IMR-90 (cell line): ENCODE results near the gene IL16. TPM values are rescaled to one million over a fixed set of nuclear protein-coding genes. Genes with fewer than 3 reads are reported as not detected.

Experiments used
- ATAC-seq: fragments of 200-7000 bp; cut with Tn5 transposase; 2 replicates; pipeline ENCODE4 v1.9.1; 2020; ENCODE audit warnings: low read depth, mild to moderate bottlenecking, moderate library complexity
- BruUV-seq: library from RNA; stranded (reverse); fragments of 400-500 nt; replicated peaks from 2 replicates; lab custom pipeline; 2021; lab: Mats Ljungman, UMichigan
- CTCF ChIA-PET: fragments of 300-600 bp; formaldehyde crosslinking; extraction: SDS; loops from one replicate; lab custom pipeline; 2021; ENCODE audit warnings: antibody characterized with exemption; lab: Yijun Ruan, JAX
- POLR2A ChIA-PET: fragments of 300-600 bp; sonication (Branson Sonifier 250); formaldehyde crosslinking; loops from one replicate; lab custom pipeline; 2022; ENCODE audit warnings: antibody characterized with exemption; ENCODE audit not compliant: unreplicated experiment; lab: Charles Lee
- DNase-seq: peaks from one replicate; pipeline ENCODE4 v3.0.0; 2013
- H2AFZ ChIP-seq: replicated peaks from 2 replicates; pipeline ENCODE3; 2013; ENCODE audit warnings: low read length, mild to moderate bottlenecking; ENCODE audit not compliant: poor library complexity
- H2AK5ac ChIP-seq: 2 replicates; pipeline ENCODE4 v1.6.1; 2013; ENCODE audit warnings: low read depth, low read length, inconsistent platforms
- H2AK9ac ChIP-seq: replicated peaks from 2 replicates; pipeline ENCODE3; 2013; ENCODE audit warnings: mild to moderate bottlenecking, low read depth, low read length, moderate library complexity; ENCODE audit not compliant: poor library complexity
- H2BK120ac ChIP-seq: 2 replicates; pipeline ENCODE4 v1.6.1; 2013; ENCODE audit warnings: low read depth, low read length, inconsistent platforms
- H2BK15ac ChIP-seq: 3 replicates; pipeline ENCODE4 v1.6.1; 2013; ENCODE audit warnings: low read depth, low read length, inconsistent platforms
- H2BK20ac ChIP-seq: 2 replicates; pipeline ENCODE4 v1.6.1; 2013; ENCODE audit warnings: low read depth, mild to moderate bottlenecking, inconsistent platforms, low read length, moderate library complexity
- H2BK5ac ChIP-seq: 2 replicates; pipeline ENCODE4 v1.6.1; 2013; ENCODE audit warnings: mild to moderate bottlenecking, low read depth, low read length, inconsistent platforms; ENCODE audit not compliant: poor library complexity, severe bottlenecking
- H3K14ac ChIP-seq: replicated peaks from 2 replicates; pipeline ENCODE4 v1.6.1; 2013; ENCODE audit warnings: low read depth, low read length, inconsistent platforms
- H3K18ac ChIP-seq: 2 replicates; pipeline ENCODE4 v1.6.1; 2013; ENCODE audit warnings: low read depth, low read length, control low read depth
- H3K23ac ChIP-seq: 2 replicates; pipeline ENCODE4 v1.6.1; 2013; ENCODE audit warnings: low read depth, low read length, inconsistent platforms
- H3K27ac ChIP-seq: 2 replicates; pipeline ENCODE4 v1.5.1; 2013; ENCODE audit warnings: mild to moderate bottlenecking, control low read depth, low read length; ENCODE audit not compliant: insufficient read depth
- H3K27me3 ChIP-seq: 2 replicates; pipeline ENCODE4 v1.6.1; 2013; ENCODE audit warnings: low read length; ENCODE audit not compliant: control insufficient read depth, insufficient read depth
- H3K36me3 ChIP-seq: 2 replicates; pipeline ENCODE4 v1.6.1; 2013; ENCODE audit warnings: low read length, mixed read lengths; ENCODE audit not compliant: control insufficient read depth, insufficient read depth
- H3K4ac ChIP-seq: 2 replicates; pipeline ENCODE4 v1.6.1; 2013; ENCODE audit warnings: low read depth, low read length, inconsistent platforms
- H3K4me1 ChIP-seq: 2 replicates; pipeline ENCODE4 v1.6.1; 2013; ENCODE audit warnings: low read length, mixed read lengths; ENCODE audit not compliant: control insufficient read depth, insufficient read depth
- H3K4me2 ChIP-seq: 2 replicates; pipeline ENCODE4 v1.6.1; 2013; ENCODE audit warnings: low read depth, mild to moderate bottlenecking, control low read depth, low read length, moderate library complexity
- H3K4me3 ChIP-seq: 2 replicates; pipeline ENCODE4 v1.5.1; 2013; ENCODE audit warnings: low read depth, mild to moderate bottlenecking, control low read depth, low read length, moderate library complexity; ENCODE audit not compliant: insufficient read depth
- H3K56ac ChIP-seq: 2 replicates; pipeline ENCODE4 v1.6.1; 2013; ENCODE audit warnings: low read length, inconsistent platforms; ENCODE audit not compliant: insufficient read depth; ENCODE audit errors: extremely low read depth
- H3K79me1 ChIP-seq, 2 experiments: 2 replicates each; pipeline ENCODE4 v1.6.1; 2013; ENCODE audit warnings: low read length in 2 of 2, inconsistent platforms in 1 of 2, low read depth in 1 of 2
- H3K9ac ChIP-seq: 2 replicates; pipeline ENCODE4 v1.6.1; 2013; ENCODE audit warnings: low read depth, low read length, control low read depth
- H3K9me1 ChIP-seq: 2 replicates; pipeline ENCODE4 v1.6.1; 2013; ENCODE audit warnings: low read length, inconsistent platforms; ENCODE audit not compliant: insufficient read depth
- H3K9me3 ChIP-seq: 2 replicates; pipeline ENCODE4 v1.6.1; 2013; ENCODE audit warnings: low read length; ENCODE audit not compliant: control insufficient read depth, insufficient read depth
- H4K20me1 ChIP-seq: 2 replicates; pipeline ENCODE4 v1.6.1; 2013; ENCODE audit warnings: low read length, inconsistent platforms; ENCODE audit not compliant: insufficient read depth
- H4K5ac ChIP-seq: 2 replicates; pipeline ENCODE4 v1.6.1; 2013; ENCODE audit warnings: mild to moderate bottlenecking, low read depth, low read length, control low read depth
- H4K8ac ChIP-seq, 2 experiments: 2 replicates each; pipeline ENCODE4 v1.6.1; 2013; ENCODE audit warnings: low read depth in 2 of 2, low read length in 2 of 2, control low read depth in 1 of 2, inconsistent platforms in 1 of 2
- H4K91ac ChIP-seq: 2 replicates; pipeline ENCODE4 v1.6.1; 2013; ENCODE audit warnings: low read depth, low read length, inconsistent platforms; ENCODE audit not compliant: insufficient read depth
- BHLHE40 ChIP-seq: fragments of 150-350 bp; IDR thresholded peaks from 2 replicates; pipeline ENCODE4 v1.6.1; 2016; ENCODE audit warnings: mild to moderate bottlenecking, low read depth, low read length
- CEBPB ChIP-seq: IDR thresholded peaks from 2 replicates; pipeline ENCODE4 v1.6.1; 2012; ENCODE audit warnings: low read depth, low read length, improper control_type of control experiment
- CHD1 ChIP-seq: IDR thresholded peaks from 2 replicates; pipeline ENCODE4 v1.6.1; 2012; ENCODE audit warnings: low read depth, low read length, improper control_type of control experiment
- CTCF ChIP-seq: conservative IDR thresholded peaks from 2 replicates; pipeline ENCODE4 v1.5.1; 2012; ENCODE audit warnings: mild to moderate bottlenecking, low read depth, low read length, improper control_type of control experiment
- FOS ChIP-seq: fragments of 150-350 bp; IDR thresholded peaks from 2 replicates; pipeline ENCODE4 v1.6.1; 2016; ENCODE audit warnings: low read depth, low read length
- MAFK ChIP-seq: IDR thresholded peaks from 2 replicates; pipeline ENCODE4 v1.6.1; 2012; ENCODE audit warnings: low read depth, low read length, improper control_type of control experiment
- MAZ ChIP-seq: IDR thresholded peaks from 2 replicates; pipeline ENCODE4 v1.6.1; 2012; ENCODE audit warnings: low read depth, mild to moderate bottlenecking, low read length, improper control_type of control experiment, moderate library complexity, borderline replicate concordance
- MXI1 ChIP-seq: IDR thresholded peaks from 2 replicates; pipeline ENCODE4 v1.6.1; 2012; ENCODE audit warnings: low read depth, mild to moderate bottlenecking, low read length, moderate library complexity, borderline replicate concordance
- NFE2L2 ChIP-seq: fragments of 150-350 bp; IDR thresholded peaks from 2 replicates; pipeline ENCODE4 v1.6.1; 2016; ENCODE audit warnings: low read depth, mild to moderate bottlenecking, low read length
- POLR2A ChIP-seq: IDR thresholded peaks from 2 replicates; pipeline ENCODE4 v1.6.1; 2012; ENCODE audit warnings: mild to moderate bottlenecking, low read depth, low read length
- RAD21 ChIP-seq: IDR thresholded peaks from 2 replicates; pipeline ENCODE4 v1.6.1; 2012; ENCODE audit warnings: low read length, improper control_type of control experiment
- RFX5 ChIP-seq: IDR thresholded peaks from 2 replicates; pipeline ENCODE4 v1.8.0; 2012; ENCODE audit warnings: low read depth, mild to moderate bottlenecking, low read length, moderate library complexity
- SMC3 ChIP-seq: fragments of 150-350 bp; IDR thresholded peaks from 2 replicates; pipeline ENCODE4 v1.6.1; 2016; ENCODE audit warnings: low read depth, mild to moderate bottlenecking, antibody characterized with exemption, low read length, moderate library complexity
- USF2 ChIP-seq: fragments of 150-350 bp; IDR thresholded peaks from 2 replicates; pipeline ENCODE4 v1.6.1; 2017; ENCODE audit warnings: mild to moderate bottlenecking, antibody characterized with exemption, low read length, low read depth
- WGBS, 2 experiments: methylation state at CpG; one replicate each; pipeline versions ENCODE4 v1.1.5 to v1.1.7; 2013; ENCODE audit warnings: missing lambda C conversion rate in 2 of 2; ENCODE audit not compliant: insufficient read length in 1 of 2; ENCODE audit errors: extremely low coverage in 2 of 2; 5-methylcytosine and 5-hydroxymethylcytosine counted together
- dilution Hi-C: fragments of 300-500 bp; cut with HindIII; formaldehyde crosslinking; loops from one replicate; pipeline ENCODE4 v1.14.3; 2018; ENCODE audit warnings: low sequenced_read_pairs; ENCODE audit not compliant: unreplicated experiment
- in situ Hi-C: fragments of 300-500 bp; cut with MboI; formaldehyde crosslinking; loops from 3 replicates; pipeline ENCODE4 v1.14.3; 2019; ENCODE audit warnings: low sequenced_read_pairs, inconsistent platforms, mixed read lengths
- intact Hi-C: fragments of 100-400 bp; cut with micrococcal nuclease; formaldehyde crosslinking; loops from 2 replicates; pipeline ENCODE4 v1.10.0; 2022
- polyA plus RNA-seq, 3 experiments: library from polyadenylated mRNA; depleted of rRNA; stranded (reverse); fragments of >200 nt; gene quantifications; 2 replicates each; pipeline ENCODE4 v1.2.3, GENCODE V29; 2012; ENCODE audit warnings: low replicate concordance in 1 of 3
- total RNA-seq: library from RNA; depleted of rRNA; stranded (reverse); fragments of >200 nt; gene quantifications from 2 replicates; pipeline ENCODE4 v1.2.3, GENCODE V29; 2012
- TF ChIP-seq, protein P1 (sequence below): fragments of 150-350 bp; IDR thresholded peaks from 2 replicates; pipeline ENCODE4 v1.6.1; 2016; ENCODE audit warnings: low read depth, mild to moderate bottlenecking, low read length, moderate library complexity, borderline replicate concordance

The IL16 gene
- total and polyA plus RNA-seq, 2 of the 4 experiments (the other 2 are of a cell fraction) = 0.18 to 0.27 TPM

GRCh38 chr15:81166636-81167305 lies 29.9 kb upstream of the IL16 start:
- H3K23ac ChIP-seq = no peak overlapping the region
- ATAC-seq (no peak), DNase-seq (no peak)
- in situ Hi-C loops (no loop called here), intact Hi-C loops (no loop called here), dilution Hi-C loops (no loop called here)
- no peak overlapping the region for H3K4me3 ChIP-seq
- POLR2A ChIA-PET = no interaction called here
- no peaks in the 10 kb centered on the region for H3K79me1 ChIP-seq
- WGBS, 2 experiments = no CpG with 5 or more reads among the region's 3 CpGs
- no TSS peak for BruUV-seq
- no peak overlapping the region for H2AK9ac ChIP-seq
- H3K4me2 ChIP-seq = no peak overlapping the region
- H4K8ac ChIP-seq = peak overlapping the region in 1 of 2 experiments; percentile 48; a peak in 1 of 4 replicates
- H3K9me1 ChIP-seq = peaks cover 16% of the 10 kb centered on the region
- H3K14ac ChIP-seq = no peak overlapping the region
- peak overlapping the region; percentile 76; the same call in 1 of the 2 replicates for H2BK120ac ChIP-seq
- CTCF ChIA-PET = interaction anchor here (1.9 kb wide), 1 partner anchor 100 kb away, joined by 8 read pairs; no protein-coding TSS in a partner anchor
- H4K5ac ChIP-seq = no peak overlapping the region
- H3K27me3 ChIP-seq = no peaks in the 10 kb centered on the region
- H4K20me1 ChIP-seq = no peaks in the 10 kb centered on the region
- H3K36me3 ChIP-seq = no peaks in the 10 kb centered on the region
- no peaks in the 10 kb centered on the region for H3K9me3 ChIP-seq
- no peak overlapping the region for H2BK5ac ChIP-seq
- peak overlapping the region; percentile 61; the same call in 1 of the 2 replicates for H3K18ac ChIP-seq
- peak overlapping the region; percentile 61; the same call in 2 of the 3 replicates for H2BK15ac ChIP-seq
- no peak overlapping the region for H4K91ac ChIP-seq
- H2BK20ac ChIP-seq = 0 out of 2 replicates have a peak overlapping the region, but pooled peaks have one; percentile 0
- H2AK5ac ChIP-seq = peak overlapping the region; percentile 13; the same call in 1 of the 2 replicates
- H3K4ac ChIP-seq = peak overlapping the region; percentile 64
- no peak overlapping the region for H3K27ac ChIP-seq
- H3K4me1 ChIP-seq = peaks cover 16% of the 10 kb centered on the region
- no peak overlapping the region for H3K56ac ChIP-seq
- no peak overlapping the region for H2AFZ ChIP-seq
- H3K9ac ChIP-seq = no peak overlapping the region
- TF ChIP-seq RAD21 (no peak), SMC3 (no peak), CHD1 (no peak), MAZ (no peak), USF2 (no peak), MXI1 (no peak), POLR2A (no peak), BHLHE40 (no peak), CEBPB (no peak), RFX5 (no peak), MAFK (no peak), CTCF (no peak), FOS (no peak), NFE2L2 (no peak)
- TF ChIP-seq, protein P1, sequence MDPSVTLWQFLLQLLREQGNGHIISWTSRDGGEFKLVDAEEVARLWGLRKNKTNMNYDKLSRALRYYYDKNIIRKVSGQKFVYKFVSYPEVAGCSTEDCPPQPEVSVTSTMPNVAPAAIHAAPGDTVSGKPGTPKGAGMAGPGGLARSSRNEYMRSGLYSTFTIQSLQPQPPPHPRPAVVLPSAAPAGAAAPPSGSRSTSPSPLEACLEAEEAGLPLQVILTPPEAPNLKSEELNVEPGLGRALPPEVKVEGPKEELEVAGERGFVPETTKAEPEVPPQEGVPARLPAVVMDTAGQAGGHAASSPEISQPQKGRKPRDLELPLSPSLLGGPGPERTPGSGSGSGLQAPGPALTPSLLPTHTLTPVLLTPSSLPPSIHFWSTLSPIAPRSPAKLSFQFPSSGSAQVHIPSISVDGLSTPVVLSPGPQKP = no peak
